Bronchial epithelial cell (primary cell): ENCODE results near the gene C3orf85. TPM values are rescaled to one million over a fixed set of nuclear protein-coding genes. Genes with fewer than 3 reads are reported as not detected.

ENCODE experiments used
- DNase-seq: peaks from one replicate; pipeline ENCODE4 v3.0.0-alpha.2; 2010; ENCODE audit warnings: low read depth
- FAIRE-seq: peaks from 2 replicates; lab custom pipeline; 2011; peaks lifted over from hg19 to GRCh38; lab: Jason Lieb, UNC
- H3K27me3 ChIP-seq: 2 replicates; pipeline ENCODE4 v1.5.1; 2011; ENCODE audit warnings: low read length; ENCODE audit not compliant: control insufficient read depth, insufficient read depth
- H3K36me3 ChIP-seq: 2 replicates; pipeline ENCODE4 v1.5.1; 2011; ENCODE audit warnings: low read length; ENCODE audit not compliant: control insufficient read depth, insufficient read depth
- H3K4me3 ChIP-seq: 2 replicates; pipeline ENCODE4 v1.5.1; 2011; ENCODE audit warnings: mild to moderate bottlenecking, low read depth, low read length, control low read depth
- CTCF ChIP-seq: IDR thresholded peaks from 2 replicates; pipeline ENCODE4 v1.5.1; 2011; ENCODE audit warnings: mild to moderate bottlenecking, moderate library complexity, low read length, control low read depth, inconsistent platforms; ENCODE audit not compliant: insufficient read depth, severe bottlenecking
- total RNA-seq: library from RNA; depleted of rRNA; stranded (reverse); fragments of >200 nt; gene quantifications from 2 replicates; pipeline ENCODE4 v1.2.1, GENCODE V29; 2014

The C3orf85 gene
- total RNA-seq, 1 donor from 2014 or later: not detected

- DNase-seq (peak; percentile 20), FAIRE-seq (no peak)
- TF ChIP-seq CTCF: no peak
- Histone ChIP-seq H3K4me3 (no peak overlapping the region), H3K36me3 (no peaks in the 10 kb centered on the region), H3K27me3 (no peaks in the 10 kb centered on the region)
These were observed 59.3 kb downstream of the C3orf85 start for GRCh38 chr3:109195815-109196214.

Other genes starting within 250 kb of the C3orf85 start
- gene GUCA1C, start 182.8 kb upstream of the C3orf85 start, total RNA-seq: not detected in 2 replicates
- not detected in 2 replicates for gene MORC1, start 18.6 kb upstream of the C3orf85 start, total RNA-seq
- gene DPPA2, start 179.8 kb downstream of the C3orf85 start, total RNA-seq: not detected in 2 replicates
- gene DPPA4, start 200.8 kb downstream of the C3orf85 start, total RNA-seq: not detected in 2 replicates